ENCODE results near the gene ZNF160.

DNA sequence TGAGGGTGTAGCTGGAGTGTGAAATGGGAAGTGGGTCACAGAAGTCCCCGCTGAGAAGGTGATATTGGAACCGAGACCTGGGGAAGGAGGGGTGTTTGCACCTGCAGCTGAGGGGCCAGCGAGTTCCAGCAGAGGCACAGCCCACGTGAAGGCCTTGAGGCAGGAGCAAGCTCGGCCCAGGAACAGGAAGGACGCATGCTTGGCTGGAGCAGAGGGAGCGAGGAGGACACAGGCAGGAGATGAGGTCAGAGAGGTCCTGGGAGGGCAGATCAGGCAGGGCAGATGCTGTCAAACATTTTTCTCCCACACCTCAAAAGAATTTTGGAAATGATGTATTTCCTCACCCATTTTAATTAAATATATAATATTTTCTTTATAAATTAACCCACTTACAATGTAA, 20.2 kb upstream of the ZNF160 start:
- TF ChIP-seq, protein P1, sequence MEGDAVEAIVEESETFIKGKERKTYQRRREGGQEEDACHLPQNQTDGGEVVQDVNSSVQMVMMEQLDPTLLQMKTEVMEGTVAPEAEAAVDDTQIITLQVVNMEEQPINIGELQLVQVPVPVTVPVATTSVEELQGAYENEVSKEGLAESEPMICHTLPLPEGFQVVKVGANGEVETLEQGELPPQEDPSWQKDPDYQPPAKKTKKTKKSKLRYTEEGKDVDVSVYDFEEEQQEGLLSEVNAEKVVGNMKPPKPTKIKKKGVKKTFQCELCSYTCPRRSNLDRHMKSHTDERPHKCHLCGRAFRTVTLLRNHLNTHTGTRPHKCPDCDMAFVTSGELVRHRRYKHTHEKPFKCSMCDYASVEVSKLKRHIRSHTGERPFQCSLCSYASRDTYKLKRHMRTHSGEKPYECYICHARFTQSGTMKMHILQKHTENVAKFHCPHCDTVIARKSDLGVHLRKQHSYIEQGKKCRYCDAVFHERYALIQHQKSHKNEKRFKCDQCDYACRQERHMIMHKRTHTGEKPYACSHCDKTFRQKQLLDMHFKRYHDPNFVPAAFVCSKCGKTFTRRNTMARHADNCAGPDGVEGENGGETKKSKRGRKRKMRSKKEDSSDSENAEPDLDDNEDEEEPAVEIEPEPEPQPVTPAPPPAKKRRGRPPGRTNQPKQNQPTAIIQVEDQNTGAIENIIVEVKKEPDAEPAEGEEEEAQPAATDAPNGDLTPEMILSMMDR (IDR thresholded peaks at IDR 0.05) = no peak
- TF ChIP-seq POLR2AphosphoS5 (IDR thresholded peaks at IDR 0.05) = no peak

Data from upper lobe of left lung (tissue), 4 donors.